Regular cardiac myocyte (primary cell): ENCODE data around the gene STAC3. TPM values are rescaled to one million over a fixed set of nuclear protein-coding genes. Genes with fewer than 3 reads are reported as not detected.

Experiments used
- total RNA-seq: library from RNA; depleted of rRNA; stranded (reverse); fragments of >200 nt; gene quantifications from 2 replicates; pipeline ENCODE4 v1.2.3, GENCODE V29; 2014

Gene STAC3
- 0.19 and 1.1 TPM in 2 replicates for total RNA-seq

DNA sequence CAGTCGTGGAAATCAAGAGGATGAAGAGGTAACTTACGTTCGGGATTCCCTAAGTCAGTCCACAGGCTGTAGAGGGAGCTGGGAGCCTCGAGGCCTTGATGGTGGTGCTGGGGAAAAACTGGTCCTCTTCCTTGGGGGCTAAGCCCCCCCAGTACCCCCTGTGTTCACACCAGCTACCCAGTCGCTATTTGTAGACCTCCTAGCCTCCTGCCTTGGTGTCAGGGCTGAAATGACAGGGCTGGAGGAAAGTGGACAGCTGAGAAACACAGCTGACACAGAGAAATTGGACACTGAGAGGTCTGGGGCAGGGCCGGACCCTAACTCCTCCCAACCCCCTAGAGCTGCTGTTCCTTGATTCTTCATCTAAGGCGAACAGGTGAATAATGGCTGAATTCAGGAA is at the start of gene STAC3:
Gene STAC3 (minus strand): TSS at position 232 of the 400 bp plus-strand sequence. CDS start 1,551 bp downstream, outside the sequence.

DNA sequence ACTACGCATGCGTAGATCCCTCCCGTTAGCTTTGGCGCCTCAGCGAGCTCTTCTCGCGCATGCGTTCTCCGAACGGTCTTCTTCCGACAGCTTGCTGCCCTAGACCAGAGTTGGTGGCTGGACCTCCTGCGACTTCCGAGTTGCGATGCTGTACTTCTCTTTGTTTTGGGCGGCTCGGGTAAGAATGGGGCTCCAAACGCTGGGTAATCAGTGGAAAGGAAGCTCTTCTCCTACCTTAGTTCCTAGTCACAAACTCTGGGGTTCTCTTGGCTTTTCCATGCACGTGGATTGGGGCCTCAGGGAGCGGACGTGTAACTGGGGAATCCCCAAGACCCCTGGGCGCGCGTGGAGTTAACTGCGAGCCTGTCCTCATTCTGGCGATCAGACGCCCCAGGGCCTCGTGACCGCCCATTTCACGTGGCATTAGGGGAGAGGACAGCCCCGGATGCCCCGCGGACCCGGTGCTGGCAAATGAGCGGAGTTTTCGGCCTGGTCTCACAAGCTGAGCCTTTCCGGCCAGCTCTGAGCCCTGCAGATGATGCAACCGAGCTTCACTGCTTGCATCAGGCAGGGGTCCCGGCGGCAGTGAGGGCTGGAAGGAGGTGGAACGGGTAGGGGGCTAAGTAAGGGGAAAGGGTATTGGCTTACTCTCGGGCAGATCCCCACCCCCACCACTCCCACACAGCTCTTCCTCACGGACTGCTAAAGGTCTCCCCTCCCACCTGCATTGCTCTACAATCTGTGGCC is 21.2 kb downstream of the STAC3 start, which contains the start of gene SHMT2:
Gene SHMT2 (plus strand): TSS at position 78 of the 747 bp plus-strand sequence. CDS start 68 bp downstream, at position 146.

DNA sequence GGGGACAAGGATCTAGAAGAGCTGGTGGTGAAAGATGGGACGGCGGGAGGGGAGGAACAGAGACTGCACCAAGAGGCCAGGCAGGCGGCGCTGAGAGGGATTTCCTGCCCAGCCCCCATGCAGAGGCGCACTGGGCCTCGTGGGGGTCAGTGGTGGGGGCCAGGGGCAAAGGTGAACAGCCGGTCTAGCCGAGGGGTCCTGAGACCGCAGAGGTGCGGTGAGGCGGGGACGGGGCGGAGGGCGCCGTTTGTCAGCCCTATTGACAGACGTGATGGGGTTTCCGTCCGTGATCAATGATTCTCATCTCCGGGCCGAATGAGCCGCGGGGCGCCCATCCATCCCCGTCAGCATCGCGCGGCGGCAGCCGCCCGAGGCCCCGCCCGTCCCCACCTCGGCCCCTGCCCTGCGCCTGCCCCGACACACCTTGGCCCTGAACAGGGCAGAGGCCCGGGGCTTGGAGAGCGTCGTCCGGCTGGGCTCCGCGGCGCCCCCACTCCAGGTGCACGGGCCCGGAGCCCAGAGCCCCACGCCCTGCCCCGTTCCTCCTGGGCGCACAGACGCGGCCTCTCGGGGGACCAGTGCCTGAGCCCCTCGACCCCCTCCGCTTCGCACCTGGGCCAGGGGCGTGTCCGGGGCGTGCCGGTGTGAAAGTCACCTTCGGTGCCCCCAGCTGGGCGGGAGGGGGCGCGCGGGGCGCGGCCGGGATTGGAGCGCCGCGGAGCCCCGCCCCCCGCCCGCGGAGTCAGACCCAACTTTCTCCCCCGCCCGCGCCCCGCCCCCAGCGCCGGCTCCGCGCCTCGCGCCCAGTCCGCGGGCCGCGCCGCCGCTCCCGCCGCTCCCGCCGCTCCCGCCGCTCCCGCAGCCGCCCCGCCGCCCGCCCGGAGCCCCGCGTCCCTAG is 34.7 kb downstream of the STAC3 start, which contains the start of gene NXPH4:
Gene NXPH4 (plus strand): TSS at position 781 of the 898 bp plus-strand sequence. CDS start 176 bp downstream, outside the sequence.

Other genes with a start within 250 kb of the STAC3 start
- gene ZBTB39, start 244.6 kb downstream of the STAC3 start, total RNA-seq: 2.5 and 3.8 TPM in 2 replicates
- gene TAC3, start 234.7 kb downstream of the STAC3 start, total RNA-seq: 2.8 TPM in 1 of 2 replicates, not detected in the other
- under 0.01 TPM in 1 of 2 replicates, not detected in the other for gene MYO1A, start 201.1 kb downstream of the STAC3 start, total RNA-seq
- 4.8 and 13.2 TPM in 2 replicates for gene NEMP1, start 172.4 kb downstream of the STAC3 start, total RNA-seq
- 49.6 and 63.6 TPM in 2 replicates for gene NAB2, start 162.1 kb downstream of the STAC3 start, total RNA-seq
- 56.0 and 58.1 TPM in 2 replicates for gene STAT6, start 139.8 kb downstream of the STAC3 start, total RNA-seq
- 202 and 326 TPM in 2 replicates for gene LRP1, start 122.7 kb downstream of the STAC3 start, total RNA-seq
- gene LRP1-AS, start 103.6 kb downstream of the STAC3 start, total RNA-seq: 0.19 TPM in 1 of 2 replicates, not detected in the other
- gene NXPH4, start 34.4 kb downstream of the STAC3 start, total RNA-seq: 4.4 and 9.6 TPM in 2 replicates
- gene SHMT2, start 21.5 kb downstream of the STAC3 start, total RNA-seq: 174 and 252 TPM in 2 replicates
- 6.9 and 8.7 TPM in 2 replicates for gene R3HDM2, start 179.9 kb upstream of the STAC3 start, total RNA-seq
- not detected in 2 replicates for gene INHBC, start 183.6 kb upstream of the STAC3 start, total RNA-seq
- gene INHBE, start 204.1 kb upstream of the STAC3 start, total RNA-seq: 0.38 and 0.85 TPM in 2 replicates
- gene GLI1, start 208.6 kb upstream of the STAC3 start, total RNA-seq: under 0.01 and 0.38 TPM in 2 replicates
- gene ARHGAP9, start 228.7 kb upstream of the STAC3 start, total RNA-seq: 0.38 TPM in 1 of 2 replicates, not detected in the other
- 81.5 and 172 TPM in 2 replicates for gene MARS1, start 236.9 kb upstream of the STAC3 start, total RNA-seq